Uterus (tissue), 2 donors: Measurements from ENCODE around the gene CRNN.

Experiments used
- CTCF ChIP-seq, 4 experiments: fragments of 200-600 bp in 2 of 4; fragments of 450-650 bp in 2 of 4; sonication (generic) in 2 of 4; IDR thresholded peaks; one replicate each; pipeline ENCODE4 v1.5.1; 2016 to 2019; ENCODE audit warnings: antibody characterized with exemption in 4 of 4, mild to moderate bottlenecking in 2 of 4, moderate library complexity in 1 of 4
- POLR2A ChIP-seq, 2 donors: fragments of 450-650 bp; IDR thresholded peaks; one replicate each; pipeline ENCODE4 v1.6.1; 2016; ENCODE audit warnings: antibody characterized with exemption in 2 of 2, mild to moderate bottlenecking in 1 of 2, moderate library complexity in 1 of 2

GRCh38 chr1:152408664-152409063 is 5.4 kb downstream of the CRNN start:
- no peak for TF ChIP-seq POLR2A (IDR thresholded peaks at IDR 0.05)
- TF ChIP-seq CTCF (IDR thresholded peaks at IDR 0.05) = no peak
